Keratinocyte (primary cell): ENCODE data around the gene RXRA.

Source experiments
- CTCF ChIP-seq, 3 experiments: IDR thresholded peaks in 1 of 3; conservative IDR thresholded peaks in 1 of 3; optimal IDR thresholded peaks in 1 of 3; 2 replicates in 2 of 3; 3 replicates in 1 of 3; pipeline versions ENCODE3 to v1.5.1; 2011; ENCODE audit warnings: low read length in 3 of 3, mild to moderate bottlenecking in 3 of 3, moderate library complexity in 2 of 3, control low read depth in 1 of 3, inconsistent platforms in 1 of 3; ENCODE audit not compliant: insufficient read depth in 2 of 3; ENCODE audit errors: extremely low read depth in 1 of 3
- EZH2 ChIP-seq: IDR thresholded peaks from one replicate; pipeline ENCODE4 v1.6.1; 2012; ENCODE audit warnings: inconsistent platforms, mild to moderate bottlenecking, low read length, moderate library complexity

- TF ChIP-seq CTCF (optimal IDR thresholded peaks at IDR 0.05 in 1 of 3, IDR thresholded peaks at IDR 0.05 in 1 of 3, conservative IDR thresholded peaks at IDR 0.05 in 1 of 3; ENCODE audit: extremely low read depth in 1 of 3, insufficient read depth in 2 of 3, low read length in 3 of 3), result no peak
- TF ChIP-seq EZH2, result no peak
Observed at GRCh38 chr9:134284741-134285140, 41.5 kb upstream of the RXRA start.
